ENCODE data around the gene CACNA2D2.

Gene CACNA2D2

DNA sequence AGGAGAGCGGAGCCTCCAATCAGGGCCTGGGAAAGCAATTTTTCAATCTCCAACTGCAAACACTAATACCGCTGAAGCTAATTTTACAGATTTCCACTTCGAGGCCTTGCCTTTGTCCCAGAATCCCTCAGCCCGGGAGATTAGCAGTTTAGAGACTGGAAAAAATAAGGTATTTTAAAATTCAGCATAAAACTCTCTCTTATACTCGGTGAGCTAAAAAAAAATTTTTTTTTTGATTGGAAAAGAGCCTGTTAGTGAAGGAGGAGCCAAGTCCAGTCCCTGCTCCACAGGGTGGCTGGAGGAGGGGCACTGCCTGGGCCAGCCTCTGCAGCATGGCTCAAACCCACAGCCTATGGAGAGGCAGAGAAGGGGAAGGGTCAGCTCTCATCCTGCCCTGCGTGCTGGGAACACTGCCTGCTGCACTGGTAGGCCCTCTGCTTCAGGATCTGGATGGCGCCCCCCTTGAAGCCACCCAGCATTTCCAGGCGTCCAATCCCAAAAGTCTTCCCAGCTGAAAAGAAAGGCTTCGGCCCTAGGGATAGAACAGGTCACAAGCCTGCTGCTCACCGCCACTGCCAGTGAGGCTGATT lies 48.9 kb downstream of the CACNA2D2 start:
- ATAC-seq (ENCODE audit: insufficient read depth, low read depth) (no peak), DNase-seq (no peak)
- no peaks in the 10 kb centered on the region for H3K36me3 ChIP-seq (ENCODE audit: insufficient read depth, low read length)
- no peak overlapping the region for H3K4me3 ChIP-seq (ENCODE audit: low read depth in 1 of 2, low read length in 2 of 2)
- H3K4me1 ChIP-seq (ENCODE audit: insufficient read depth, low read length), result no peaks in the 10 kb centered on the region
- no peaks in the 10 kb centered on the region for H3K79me2 ChIP-seq (ENCODE audit: insufficient read depth, low read length)
- H3K9ac ChIP-seq (ENCODE audit: low read depth, low read length), result no peak overlapping the region
- H3K9me3 ChIP-seq (ENCODE audit: insufficient read depth, low read length, severe bottlenecking), result no peaks in the 10 kb centered on the region
- H3K4me2 ChIP-seq (ENCODE audit: insufficient read depth, low read length), result no peak overlapping the region
- no peak overlapping the region for H3K27ac ChIP-seq (ENCODE audit: low read length)
- H4K20me1 ChIP-seq (ENCODE audit: insufficient read depth, low read length), result no peaks in the 10 kb centered on the region
- H2AFZ ChIP-seq (ENCODE audit: low read depth, low read length), result no peak overlapping the region
- peaks cover 10% of the 10 kb centered on the region for H3K27me3 ChIP-seq (ENCODE audit: insufficient read depth, low read length, poor library complexity)
- no peak for TF ChIP-seq EZH2 (IDR thresholded peaks at IDR 0.05; ENCODE audit: borderline replicate concordance, low read depth, low read length, severe bottlenecking)
- TF ChIP-seq, protein P1, sequence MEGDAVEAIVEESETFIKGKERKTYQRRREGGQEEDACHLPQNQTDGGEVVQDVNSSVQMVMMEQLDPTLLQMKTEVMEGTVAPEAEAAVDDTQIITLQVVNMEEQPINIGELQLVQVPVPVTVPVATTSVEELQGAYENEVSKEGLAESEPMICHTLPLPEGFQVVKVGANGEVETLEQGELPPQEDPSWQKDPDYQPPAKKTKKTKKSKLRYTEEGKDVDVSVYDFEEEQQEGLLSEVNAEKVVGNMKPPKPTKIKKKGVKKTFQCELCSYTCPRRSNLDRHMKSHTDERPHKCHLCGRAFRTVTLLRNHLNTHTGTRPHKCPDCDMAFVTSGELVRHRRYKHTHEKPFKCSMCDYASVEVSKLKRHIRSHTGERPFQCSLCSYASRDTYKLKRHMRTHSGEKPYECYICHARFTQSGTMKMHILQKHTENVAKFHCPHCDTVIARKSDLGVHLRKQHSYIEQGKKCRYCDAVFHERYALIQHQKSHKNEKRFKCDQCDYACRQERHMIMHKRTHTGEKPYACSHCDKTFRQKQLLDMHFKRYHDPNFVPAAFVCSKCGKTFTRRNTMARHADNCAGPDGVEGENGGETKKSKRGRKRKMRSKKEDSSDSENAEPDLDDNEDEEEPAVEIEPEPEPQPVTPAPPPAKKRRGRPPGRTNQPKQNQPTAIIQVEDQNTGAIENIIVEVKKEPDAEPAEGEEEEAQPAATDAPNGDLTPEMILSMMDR (IDR thresholded peaks at IDR 0.05; ENCODE audit: borderline replicate concordance, extremely low read depth, low read length, poor library complexity, severe bottlenecking), result no peak

DNA sequence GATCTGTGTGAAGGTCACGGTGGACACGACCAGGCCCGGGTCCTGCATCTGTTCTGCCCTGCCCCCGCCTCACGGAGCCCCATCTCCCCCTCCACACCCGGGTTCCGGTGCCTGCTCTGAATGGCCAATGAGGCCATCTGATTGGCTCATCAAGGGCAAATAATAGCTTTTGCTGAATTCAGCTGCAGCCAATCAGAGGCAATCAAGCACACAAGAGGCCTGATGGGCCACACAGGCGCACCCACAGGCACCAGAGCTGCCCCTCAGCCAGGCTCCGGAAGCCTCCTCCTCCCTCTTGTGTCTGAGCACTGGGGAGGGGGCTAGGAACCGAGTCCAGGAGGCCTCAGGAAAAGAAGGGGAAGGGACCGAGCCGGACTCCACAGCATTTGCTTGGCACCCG lies 49.5 kb downstream of the CACNA2D2 start:
- Histone ChIP-seq H3K27ac (ENCODE audit: low read length) (no peak overlapping the region), H3K9ac (ENCODE audit: low read depth, low read length) (no peak overlapping the region), H3K27me3 (ENCODE audit: insufficient read depth, low read length, poor library complexity) (peaks cover 10% of the 10 kb centered on the region), H3K36me3 (ENCODE audit: insufficient read depth, low read length) (no peaks in the 10 kb centered on the region), H2AFZ (ENCODE audit: low read depth, low read length) (no peak overlapping the region), H3K9me3 (ENCODE audit: insufficient read depth, low read length, severe bottlenecking) (no peaks in the 10 kb centered on the region), H3K79me2 (ENCODE audit: insufficient read depth, low read length) (no peaks in the 10 kb centered on the region), H3K4me3 (ENCODE audit: low read depth in 1 of 2, low read length in 2 of 2) (no peak overlapping the region), H3K4me1 (ENCODE audit: insufficient read depth, low read length) (no peaks in the 10 kb centered on the region), H3K4me2 (ENCODE audit: insufficient read depth, low read length) (no peak overlapping the region), H4K20me1 (ENCODE audit: insufficient read depth, low read length) (no peaks in the 10 kb centered on the region)
- ATAC-seq (ENCODE audit: insufficient read depth, low read depth) (no peak), DNase-seq (no peak)
- TF ChIP-seq, protein P1 (IDR thresholded peaks at IDR 0.05; ENCODE audit: borderline replicate concordance, extremely low read depth, low read length, poor library complexity, severe bottlenecking), result no peak
- TF ChIP-seq EZH2 (IDR thresholded peaks at IDR 0.05; ENCODE audit: borderline replicate concordance, low read depth, low read length, severe bottlenecking), result no peak

DNA sequence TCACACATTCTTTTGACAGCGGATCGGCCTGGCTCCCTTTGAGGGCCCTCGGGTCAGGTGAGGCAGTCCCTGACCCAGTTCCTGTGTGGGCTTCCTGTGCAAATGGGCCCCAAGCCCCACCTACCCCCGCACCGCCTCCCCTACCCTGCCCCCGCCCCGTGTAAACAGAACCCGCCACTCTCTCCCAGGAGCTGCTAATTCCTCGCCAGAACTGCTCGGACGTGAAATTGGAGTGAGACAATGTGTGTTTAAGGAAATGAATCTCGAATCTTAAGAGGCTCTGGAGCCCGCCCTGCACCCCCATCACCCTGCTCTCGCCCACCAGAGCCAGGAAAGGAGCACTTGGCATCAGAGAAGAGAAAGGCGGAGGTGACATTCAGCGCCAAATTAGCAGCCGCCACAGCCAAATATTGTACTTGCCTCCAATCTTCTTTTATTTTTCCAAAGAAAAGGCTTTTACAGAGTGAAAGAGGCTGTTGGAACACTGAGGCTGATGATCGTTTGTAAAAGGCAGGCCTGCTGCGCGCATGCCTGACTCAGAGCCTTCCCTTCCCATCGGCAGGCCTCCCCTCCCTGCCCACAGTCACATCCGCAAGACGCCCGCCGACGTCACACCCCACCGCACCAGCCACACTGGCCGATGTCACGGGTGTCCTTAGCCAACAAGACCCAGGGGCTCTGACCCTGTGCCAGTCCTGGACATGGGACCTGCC lies 53.1 kb downstream of the CACNA2D2 start:
- Histone ChIP-seq H3K79me2 (ENCODE audit: insufficient read depth, low read length) (no peaks in the 10 kb centered on the region), H3K9me3 (ENCODE audit: insufficient read depth, low read length, severe bottlenecking) (no peaks in the 10 kb centered on the region), H3K9ac (ENCODE audit: low read depth, low read length) (no peak overlapping the region), H3K36me3 (ENCODE audit: insufficient read depth, low read length) (no peaks in the 10 kb centered on the region), H2AFZ (ENCODE audit: low read depth, low read length) (no peak overlapping the region), H3K27me3 (ENCODE audit: insufficient read depth, low read length, poor library complexity) (no peaks in the 10 kb centered on the region), H3K27ac (ENCODE audit: low read length) (no peak overlapping the region), H3K4me2 (ENCODE audit: insufficient read depth, low read length) (no peak overlapping the region), H3K4me3 (ENCODE audit: low read depth in 1 of 2, low read length in 2 of 2) (no peak overlapping the region), H4K20me1 (ENCODE audit: insufficient read depth, low read length) (no peaks in the 10 kb centered on the region; the same call in 1 of the 2 replicates), H3K4me1 (ENCODE audit: insufficient read depth, low read length) (no peaks in the 10 kb centered on the region)
- ATAC-seq (ENCODE audit: insufficient read depth, low read depth), result no peak
- DNase-seq, result no peak
- TF ChIP-seq EZH2 (IDR thresholded peaks at IDR 0.05; ENCODE audit: borderline replicate concordance, low read depth, low read length, severe bottlenecking), result no peak
- TF ChIP-seq, protein P1 (IDR thresholded peaks at IDR 0.05; ENCODE audit: borderline replicate concordance, extremely low read depth, low read length, poor library complexity, severe bottlenecking), result no peak

Data from DND-41 (cell line).